GM20431 (cell line): ENCODE measurements around the gene BLMH.
"Not testable (repeated sequence)": the region's sequence is repeated elsewhere in the genome, so short reads cannot be mapped to it uniquely, and the experiment has no call there.

ENCODE experiments used
- in situ Hi-C: fragments of 300-500 bp; cut with MseI, MboI; formaldehyde crosslinking; loops from one replicate; pipeline ENCODE4 v1.15.0; 2020; ENCODE audit warnings: low sequenced_read_pairs; ENCODE audit not compliant: unreplicated experiment

The BLMH gene

DNA sequence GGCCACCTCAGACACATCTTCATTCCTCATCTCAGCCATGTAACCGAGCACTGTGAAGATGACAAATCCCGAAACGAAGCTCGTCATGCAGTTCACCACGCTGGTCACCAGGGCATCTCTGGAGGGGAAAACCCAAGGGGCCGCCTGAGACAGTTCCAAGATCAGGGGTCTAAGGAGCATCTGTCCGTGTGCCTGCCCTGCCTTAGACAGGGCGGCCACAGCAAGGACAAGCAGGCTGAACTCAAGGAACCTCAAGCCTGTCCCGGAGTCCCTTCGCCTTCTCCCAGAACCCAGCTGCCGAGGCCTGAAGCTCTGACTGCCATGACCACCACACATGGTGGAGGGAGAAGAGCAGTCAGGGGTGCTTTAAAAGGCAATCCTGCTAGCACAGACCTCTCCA, 79.0 kb downstream of the BLMH start:
- in situ Hi-C loops = no loop called here

GRCh38 chr17:30211371-30211770, 80.4 kb downstream of the BLMH start:
- in situ Hi-C loops = no loop called here

DNA sequence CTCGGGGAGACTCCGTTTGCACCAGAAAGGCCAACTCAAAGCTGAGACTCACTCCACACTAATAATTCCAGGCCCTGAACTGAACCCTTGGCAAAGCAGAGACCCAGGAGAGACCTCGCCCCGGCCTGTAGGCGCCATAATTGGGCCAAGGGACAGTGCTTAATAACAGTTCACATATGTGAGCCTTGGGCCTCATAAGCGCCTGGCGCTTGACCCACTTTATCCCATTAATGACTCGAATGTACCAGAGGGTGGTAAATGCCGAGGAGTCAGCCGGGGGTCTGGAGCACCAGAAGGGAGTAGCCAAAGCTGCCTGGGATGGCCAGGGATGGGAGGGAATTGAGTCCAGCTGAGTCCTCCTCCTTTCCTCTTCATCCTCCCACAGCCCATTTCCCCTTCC, 80.8 kb downstream of the BLMH start:
- in situ Hi-C loops = no loop called here

DNA sequence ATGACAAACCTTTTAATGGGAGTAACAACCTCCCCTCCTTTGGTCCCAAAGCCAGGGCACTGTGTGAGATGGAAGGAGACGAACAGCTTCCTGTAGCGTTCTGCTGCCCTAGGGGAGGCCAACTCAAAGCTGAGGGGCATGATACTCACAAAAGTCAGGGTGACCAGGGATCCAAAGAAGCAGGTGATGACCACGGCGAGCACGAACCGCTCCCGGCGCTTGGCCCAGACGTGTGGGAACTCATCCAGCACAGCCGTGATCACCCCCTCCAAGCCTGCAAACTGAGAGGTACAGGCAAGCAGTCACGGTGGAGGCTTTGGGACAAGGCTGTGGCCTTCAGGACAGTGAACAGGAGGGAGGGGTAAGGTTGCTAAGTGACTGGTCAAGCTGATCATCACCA, 81.4 kb downstream of the BLMH start:
- in situ Hi-C loops = no loop called here

DNA sequence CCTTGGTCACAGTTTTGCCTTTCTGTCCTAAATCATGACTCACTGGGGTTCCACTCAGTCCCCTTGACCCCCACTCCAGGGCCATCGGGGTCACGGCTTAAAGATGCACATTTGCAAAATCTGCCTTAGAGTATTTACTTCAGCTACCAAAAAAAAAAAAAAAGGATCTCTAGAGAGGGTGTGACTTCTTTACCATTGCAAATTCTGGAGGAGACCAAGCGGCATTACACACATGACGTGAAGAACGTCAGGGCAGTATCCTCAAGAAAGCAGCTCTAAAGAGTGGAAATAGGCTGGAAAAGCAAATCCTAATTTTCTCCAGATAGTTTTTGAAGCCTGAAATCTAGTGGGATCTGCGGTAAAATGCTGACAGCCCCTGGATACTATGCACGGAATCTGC, 81.8 kb downstream of the BLMH start:
- in situ Hi-C loops = no loop called here

DNA sequence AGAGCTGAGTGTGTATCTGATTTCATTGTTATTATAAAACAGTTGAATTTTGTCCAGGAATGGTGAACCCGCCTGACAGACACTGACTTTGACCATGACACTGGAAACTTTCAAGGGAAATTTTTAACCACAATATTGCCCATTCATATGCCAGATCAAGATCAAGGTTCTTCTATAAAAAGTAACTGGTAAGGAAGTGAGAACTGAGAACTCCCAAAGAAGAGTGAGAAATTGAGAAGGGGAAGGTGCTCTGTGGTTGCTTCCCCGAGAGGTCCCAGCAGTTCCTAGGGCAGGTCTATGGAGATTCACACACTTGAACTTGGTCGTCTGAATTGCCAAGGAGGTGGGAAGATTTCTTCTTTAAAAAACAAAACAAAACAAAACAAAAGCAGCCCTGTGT, 83.5 kb downstream of the BLMH start:
- in situ Hi-C loops = no loop called here

GRCh38 chr17:30207655-30208054, 84.1 kb downstream of the BLMH start:
- in situ Hi-C loops = no loop called here

DNA sequence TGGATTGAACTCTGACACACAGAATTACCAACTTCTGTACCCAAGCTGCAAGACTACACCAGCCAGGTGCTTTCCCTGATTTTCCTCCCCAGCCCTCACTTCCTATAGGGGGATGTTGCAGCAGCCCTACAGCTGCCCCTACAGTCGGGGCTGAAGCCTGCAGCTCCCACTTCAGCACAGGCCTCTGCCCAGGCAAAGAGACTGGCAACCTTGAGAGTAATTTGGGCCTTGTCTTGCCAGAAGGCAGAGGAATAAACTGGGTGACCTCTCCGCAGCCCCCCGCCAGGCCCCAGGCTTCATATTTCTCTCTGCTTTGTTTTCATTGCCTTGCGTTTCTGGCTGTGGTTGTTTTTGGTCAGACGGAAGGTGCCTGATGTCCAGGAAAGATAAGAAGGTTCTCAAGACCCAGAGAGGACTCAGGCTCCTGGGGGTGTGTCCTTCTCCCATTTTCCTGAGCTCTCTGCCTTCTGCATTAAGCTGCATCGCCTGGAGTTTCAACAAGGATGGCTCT, 88.2 kb downstream of the BLMH start:
- in situ Hi-C loops = no loop called here

DNA sequence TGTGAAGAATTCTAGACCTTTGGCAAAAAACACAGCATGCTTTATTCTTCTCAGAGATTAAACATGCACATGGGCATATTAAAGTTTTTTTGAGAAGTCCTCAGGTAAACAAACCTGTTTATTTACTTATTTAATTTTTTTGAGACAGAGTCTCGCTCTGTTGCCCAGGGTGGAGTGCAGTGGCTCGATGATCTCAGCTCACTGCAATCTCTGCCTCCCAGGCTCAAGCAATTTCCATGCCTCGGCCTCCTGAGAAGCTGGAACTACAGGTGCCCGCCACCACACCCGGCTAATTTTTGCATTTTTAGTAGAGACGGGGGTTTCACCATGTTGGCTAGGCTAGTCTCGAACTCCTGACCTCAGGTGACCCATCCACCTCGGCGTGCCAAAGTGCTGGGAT, 91.1 kb downstream of the BLMH start:
- in situ Hi-C loops = not testable (repeated sequence)

DNA sequence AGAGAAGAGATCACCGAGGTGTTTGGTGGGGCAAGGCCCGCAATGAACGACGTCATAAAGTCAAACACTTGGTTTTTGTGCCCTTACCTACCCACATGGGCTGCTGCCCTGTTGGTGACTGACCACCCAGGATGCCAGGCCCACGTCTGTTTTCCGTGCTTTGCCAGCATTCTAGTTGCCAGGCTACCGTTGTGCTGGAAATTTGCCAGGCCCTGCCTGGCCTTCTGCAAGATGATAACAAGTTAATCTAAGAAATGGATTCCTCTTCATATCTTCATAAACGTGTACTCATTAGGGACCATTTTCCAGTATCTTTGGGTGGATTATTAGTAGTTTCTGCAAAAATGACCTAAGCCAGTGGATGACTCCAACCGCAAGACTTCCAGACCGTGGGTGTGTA, 91.6 kb downstream of the BLMH start:
- in situ Hi-C loops = no loop called here

GRCh38 chr17:30199600-30199999, 92.1 kb downstream of the BLMH start:
- in situ Hi-C loops = no loop called here
